Testis (tissue), 3 donors: ENCODE measurements around the gene AHR. TPM values are rescaled to one million over a fixed set of nuclear protein-coding genes. Genes with fewer than 3 reads are reported as not detected.

ENCODE experiments used
- DNase-seq: peaks from one replicate; pipeline ENCODE4 v3.0.0-alpha.2; 2019
- H3K27ac ChIP-seq, 2 donors: fragments of 200-600 bp; sonication (generic); one replicate each; pipeline ENCODE4 v1.5.1; 2019
- H3K27me3 ChIP-seq: fragments of 200-600 bp; sonication (generic); one replicate; pipeline ENCODE4 v1.5.1; 2019
- H3K36me3 ChIP-seq: fragments of 200-600 bp; sonication (generic); one replicate; pipeline ENCODE4 v1.5.1; 2017; ENCODE audit warnings: low read depth; ENCODE audit errors: missing control alignments
- H3K4me1 ChIP-seq: fragments of 200-600 bp; sonication (generic); one replicate; pipeline ENCODE4 v1.5.1; 2019
- H3K4me3 ChIP-seq, 2 donors: fragments of 200-600 bp; sonication (generic); one replicate each; pipeline ENCODE4 v1.5.1; 2017 to 2019
- H3K9me3 ChIP-seq: fragments of 200-600 bp; sonication (generic); one replicate; pipeline ENCODE4 v1.5.1; 2017
- POLR2A ChIP-seq: fragments of 450-650 bp; IDR thresholded peaks from one replicate; pipeline ENCODE4 v1.6.1; 2017; ENCODE audit warnings: antibody characterized with exemption, mild to moderate bottlenecking, moderate library complexity
- WGBS, 2 donors: methylation state at CpG; one replicate each; pipeline ENCODE4 v1.1.5; 2018; 5-methylcytosine and 5-hydroxymethylcytosine counted together
- intact Hi-C: fragments of 100-400 bp; cut with DNase I; formaldehyde crosslinking; loops from one replicate; pipeline ENCODE4 v1.15.1; 2023; ENCODE audit warnings: low total_unique reads
- polyA plus RNA-seq: library from polyadenylated mRNA; stranded (reverse); fragments of 350-450 nt; fragmentation: Illumina TruSeq; extraction: RNeasy Lipid Tissue Mini Kit (QIAGEN cat#74804); gene quantifications from one replicate; pipeline ENCODE4 v1.2.3, GENCODE V29; 2014; ENCODE audit warnings: low read depth, low replicate concordance; ENCODE audit not compliant: insufficient read depth
- total RNA-seq, 2 donors: library from RNA; depleted of rRNA; stranded (reverse); fragments of >200 nt; gene quantifications; one replicate each; pipeline ENCODE4 v1.2.3, GENCODE V29; 2016
- TF ChIP-seq, protein P1 (sequence below), 3 experiments: fragments of 450-650 bp in 2 of 3; fragments of 200-600 bp in 1 of 3; sonication (generic) in 1 of 3; IDR thresholded peaks; one replicate each; pipeline ENCODE4 v1.5.1; 2016 to 2019; ENCODE audit warnings: antibody characterized with exemption in 3 of 3, mild to moderate bottlenecking in 2 of 3, moderate library complexity in 1 of 3

The AHR gene
- total and polyA plus RNA-seq, 3 donors from 2014 or later: 12.3 to 48.9 (median 28.4) TPM

GRCh38 chr7:17301471-17302456 is 3.3 kb downstream of the AHR start:
- H3K36me3 ChIP-seq: no peaks in the 10 kb centered on the region
- DNase-seq: peak; percentile 76
- H3K9me3 ChIP-seq: no peaks in the 10 kb centered on the region
- TF ChIP-seq, protein P1, sequence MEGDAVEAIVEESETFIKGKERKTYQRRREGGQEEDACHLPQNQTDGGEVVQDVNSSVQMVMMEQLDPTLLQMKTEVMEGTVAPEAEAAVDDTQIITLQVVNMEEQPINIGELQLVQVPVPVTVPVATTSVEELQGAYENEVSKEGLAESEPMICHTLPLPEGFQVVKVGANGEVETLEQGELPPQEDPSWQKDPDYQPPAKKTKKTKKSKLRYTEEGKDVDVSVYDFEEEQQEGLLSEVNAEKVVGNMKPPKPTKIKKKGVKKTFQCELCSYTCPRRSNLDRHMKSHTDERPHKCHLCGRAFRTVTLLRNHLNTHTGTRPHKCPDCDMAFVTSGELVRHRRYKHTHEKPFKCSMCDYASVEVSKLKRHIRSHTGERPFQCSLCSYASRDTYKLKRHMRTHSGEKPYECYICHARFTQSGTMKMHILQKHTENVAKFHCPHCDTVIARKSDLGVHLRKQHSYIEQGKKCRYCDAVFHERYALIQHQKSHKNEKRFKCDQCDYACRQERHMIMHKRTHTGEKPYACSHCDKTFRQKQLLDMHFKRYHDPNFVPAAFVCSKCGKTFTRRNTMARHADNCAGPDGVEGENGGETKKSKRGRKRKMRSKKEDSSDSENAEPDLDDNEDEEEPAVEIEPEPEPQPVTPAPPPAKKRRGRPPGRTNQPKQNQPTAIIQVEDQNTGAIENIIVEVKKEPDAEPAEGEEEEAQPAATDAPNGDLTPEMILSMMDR (IDR thresholded peaks at IDR 0.05): peak; percentile 39 to 85 (median 42)
- no peak for TF ChIP-seq POLR2A
- H3K27ac ChIP-seq: peak overlapping the region in 1 of 2 donors; percentile 9
- H3K4me1 ChIP-seq: peaks cover 17% of the 10 kb centered on the region
- WGBS, 2 donors: 35 to 41% methylated on average over 2 of the region's 2 CpGs
- intact Hi-C loops: no loop called here
- H3K27me3 ChIP-seq: no peaks in the 10 kb centered on the region
- no peak overlapping the region for H3K4me3 ChIP-seq

DNA sequence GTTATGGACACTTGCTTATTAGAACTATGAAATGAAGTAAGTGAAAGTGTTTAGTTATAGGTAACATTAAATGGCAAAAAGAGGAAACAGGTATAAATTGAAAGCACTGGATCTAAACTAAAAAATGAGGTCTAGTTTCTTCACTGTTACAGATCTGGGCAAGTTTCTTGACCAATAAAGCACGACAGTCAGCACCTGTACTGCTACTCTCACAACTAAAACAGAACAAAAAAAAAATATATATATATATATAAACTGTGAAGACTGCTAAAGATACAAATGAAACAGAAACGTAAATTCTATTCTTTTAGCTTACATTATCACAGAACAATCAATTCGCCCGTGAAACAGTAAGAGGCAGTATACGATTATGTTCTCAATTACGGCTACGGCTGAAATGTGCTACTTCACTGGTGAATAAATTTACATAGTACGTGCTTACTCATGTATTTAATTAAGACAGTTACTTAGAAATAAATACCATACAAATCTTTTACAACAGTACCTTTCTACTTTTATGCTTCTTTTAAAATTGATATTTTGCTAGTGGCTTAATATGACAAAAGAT is 4.2 kb downstream of the AHR start:
- DNase-seq: no peak
- no peak overlapping the region for H3K27ac ChIP-seq
- no peaks in the 10 kb centered on the region for H3K36me3 ChIP-seq
- peaks cover 11% of the 10 kb centered on the region for H3K4me1 ChIP-seq
- TF ChIP-seq POLR2A: no peak
- TF ChIP-seq, protein P1 (IDR thresholded peaks at IDR 0.05): no peak
- intact Hi-C loops: no loop called here
- H3K9me3 ChIP-seq: no peaks in the 10 kb centered on the region
- WGBS, 2 donors: 72 to 73% methylated on average over 8 of the region's 8 CpGs
- no peaks in the 10 kb centered on the region for H3K27me3 ChIP-seq
- no peak overlapping the region for H3K4me3 ChIP-seq

GRCh38 chr7:17304926-17305325 is 6.5 kb downstream of the AHR start:
- no peaks in the 10 kb centered on the region for H3K27me3 ChIP-seq
- DNase-seq: no peak
- no peaks in the 10 kb centered on the region for H3K36me3 ChIP-seq
- intact Hi-C loops: no loop called here
- peaks cover 10% of the 10 kb centered on the region for H3K4me1 ChIP-seq
- no peak overlapping the region for H3K4me3 ChIP-seq
- no peak overlapping the region for H3K27ac ChIP-seq
- TF ChIP-seq, protein P1 (IDR thresholded peaks at IDR 0.05): no peak
- no peak for TF ChIP-seq POLR2A
- no peaks in the 10 kb centered on the region for H3K9me3 ChIP-seq

DNA sequence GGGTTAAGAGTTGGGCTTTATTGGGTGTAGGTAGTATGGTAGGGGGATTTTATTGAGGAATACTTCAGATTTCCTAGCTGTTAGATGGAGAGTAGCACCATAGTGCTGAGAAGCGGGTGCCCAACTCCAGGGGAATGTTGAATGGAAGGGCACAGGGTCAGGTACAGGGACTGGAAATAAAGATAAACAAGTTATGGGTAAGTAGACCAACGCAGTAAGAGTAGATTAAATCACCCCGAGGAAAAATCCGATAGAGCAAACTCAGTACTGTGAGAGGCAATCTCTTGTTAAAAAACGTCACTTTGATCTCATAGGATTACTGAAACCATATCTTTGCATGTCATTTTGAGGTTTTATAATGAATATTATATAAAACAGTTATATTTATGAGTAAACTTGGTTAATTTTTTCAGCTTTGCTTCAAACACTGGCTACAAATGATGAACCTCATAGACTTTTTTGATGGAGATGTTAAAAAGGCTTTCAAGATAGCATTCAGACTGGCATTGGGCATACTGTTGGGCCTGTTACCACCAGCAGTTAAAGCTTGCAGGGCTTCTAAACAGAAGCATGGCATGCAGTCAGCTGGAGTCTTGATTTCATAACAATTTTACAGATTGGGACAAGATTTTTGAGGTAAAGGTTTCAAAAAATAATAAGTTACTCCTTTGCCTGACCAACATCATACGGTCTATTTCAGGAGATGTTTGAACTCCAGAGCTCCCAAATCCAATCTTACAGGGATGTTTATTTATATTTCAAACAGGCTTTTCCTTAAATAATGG is 7.1 kb downstream of the AHR start:
- Histone ChIP-seq H3K27me3 (no peaks in the 10 kb centered on the region), H3K4me3 (no peak overlapping the region), H3K27ac (no peak overlapping the region), H3K4me1 (peaks cover 10% of the 10 kb centered on the region), H3K36me3 (no peaks in the 10 kb centered on the region), H3K9me3 (no peaks in the 10 kb centered on the region)
- TF ChIP-seq, protein P1 (IDR thresholded peaks at IDR 0.05): no peak
- intact Hi-C loops: no loop called here
- WGBS, 2 donors: 88 to 92% methylated on average over 6 of the region's 6 CpGs
- no peak for DNase-seq
